Common myeloid progenitor, CD34-positive (primary cell): ENCODE data around the gene BTBD2.

Experiments used
- CTCF ChIA-PET: fragments of 350-600 bp; sonication (Branson Sonifier 250); formaldehyde crosslinking; loops from one replicate; lab custom pipeline; 2021; ENCODE audit warnings: antibody characterized with exemption; lab: Charles Lee
- POLR2A ChIA-PET: fragments of 350-600 bp; sonication (Branson Sonifier 250); formaldehyde crosslinking; loops from one replicate; lab custom pipeline; 2021; ENCODE audit warnings: antibody characterized with exemption; lab: Charles Lee
- DNase-seq, 3 donors: peaks; one replicate each; pipeline versions ENCODE4 v3.0.0 to v3.0.0-alpha.2; 2013
- H3K27ac ChIP-seq, 2 experiments: 1 replicate in 1 of 2; 2 replicates in 1 of 2; pipeline ENCODE4 v1.7.0; 2013; ENCODE audit warnings: inconsistent platforms in 2 of 2, low read length in 2 of 2, mild to moderate bottlenecking in 2 of 2, low read depth in 1 of 2, moderate library complexity in 1 of 2; ENCODE audit not compliant: severe bottlenecking in 2 of 2, insufficient read depth in 1 of 2, poor library complexity in 1 of 2
- H3K27me3 ChIP-seq, 5 experiments: replicated peaks in 2 of 5; 1 replicate in 3 of 5; 2 replicates in 2 of 5; pipeline versions ENCODE4 v1.6.1 to v1.7.0; 2013; ENCODE audit warnings: low read length in 4 of 5, mild to moderate bottlenecking in 2 of 5, moderate library complexity in 2 of 5, inconsistent platforms in 1 of 5; ENCODE audit not compliant: insufficient read depth in 5 of 5, control insufficient read depth in 4 of 5
- H3K36me3 ChIP-seq, 4 experiments: 1 replicate in 2 of 4; 2 replicates in 2 of 4; pipeline versions ENCODE4 v1.6.1 to v1.7.0; 2013; ENCODE audit warnings: low read length in 3 of 4, control low read depth in 1 of 4, mild to moderate bottlenecking in 1 of 4; ENCODE audit not compliant: control insufficient read depth in 4 of 4, insufficient read depth in 4 of 4
- H3K4me1 ChIP-seq, 4 experiments: 1 replicate in 3 of 4; 2 replicates in 1 of 4; pipeline versions ENCODE4 v1.6.1 to v1.7.1; 2013; ENCODE audit warnings: low read length in 3 of 4, mild to moderate bottlenecking in 3 of 4, control low read depth in 1 of 4, inconsistent platforms in 1 of 4, moderate library complexity in 1 of 4; ENCODE audit not compliant: control insufficient read depth in 4 of 4, insufficient read depth in 4 of 4; ENCODE audit errors: control extremely low read depth in 1 of 4
- H3K4me3 ChIP-seq, 7 experiments: 1 replicate in 4 of 7; 2 replicates in 3 of 7; pipeline versions ENCODE4 v1.5.1 to v1.7.0; 2013; ENCODE audit warnings: mild to moderate bottlenecking in 7 of 7, low read length in 6 of 7, moderate library complexity in 6 of 7, inconsistent platforms in 2 of 7, low read depth in 2 of 7, control low read depth in 1 of 7; ENCODE audit not compliant: insufficient read depth in 4 of 7, control insufficient read depth in 1 of 7; ENCODE audit errors: extremely low read depth in 1 of 7
- H3K9me3 ChIP-seq, 5 experiments: 1 replicate in 4 of 5; 2 replicates in 1 of 5; pipeline versions ENCODE4 v1.6.1 to v1.7.1; 2013; ENCODE audit warnings: low read length in 4 of 5, mild to moderate bottlenecking in 2 of 5, inconsistent platforms in 1 of 5, low read depth in 1 of 5, moderate library complexity in 1 of 5; ENCODE audit not compliant: control insufficient read depth in 4 of 5, insufficient read depth in 2 of 5; ENCODE audit errors: control extremely low read depth in 1 of 5
- WGBS: methylation state at CpG from one replicate; pipeline ENCODE4 v1.1.5; 2013; ENCODE audit not compliant: insufficient coverage; 5-methylcytosine and 5-hydroxymethylcytosine counted together

BTBD2 gene

GRCh38 chr19:1947651-1948209 is 67.8 kb downstream of the BTBD2 start:
- Histone ChIP-seq H3K4me1 (peaks cover 5 to 63% (median 40%) of the 10 kb centered on the region in 4 experiments), H3K27me3 (no peaks in the 10 kb centered on the region)
- CTCF ChIA-PET = interaction anchor here (1.0 to 1.6 kb wide), 5 partner anchors 10 to 43 kb away, joined by 3 to 4 read pairs (median 3); no protein-coding TSS in a partner anchor

GRCh38 chr19:1945899-1946298 is 69.6 kb downstream of the BTBD2 start:
- peaks cover 5 to 62% (median 43%) of the 10 kb centered on the region in 4 experiments for H3K4me1 ChIP-seq
- H3K4me3 ChIP-seq = no peak overlapping the region
- DNase-seq = peak in 2 of 3 donors; percentile 50 to 56
- H3K27me3 ChIP-seq = no peaks in the 10 kb centered on the region
- ChIA-PET POLR2A (interaction anchor here (0.7 kb wide), 1 partner anchor 12 kb away, joined by 3 read pairs; no protein-coding TSS in a partner anchor), CTCF (interaction anchor here (1.0 to 1.4 kb wide), 5 partner anchors 14 to 177 kb away, joined by 3 to 5 read pairs (median 4); no protein-coding TSS in a partner anchor)
- H3K9me3 ChIP-seq = no peaks in the 10 kb centered on the region
- no peak overlapping the region for H3K27ac ChIP-seq
- H3K36me3 ChIP-seq = peaks cover 0 to 25% (median 8%) of the 10 kb centered on the region in 4 experiments
- WGBS = 91% methylated on average over 8 of the region's 18 CpGs

More at GRCh38 chr19:1947651-1948209, 67.8 kb downstream of the BTBD2 start:
- no peaks in the 10 kb centered on the region for H3K9me3 ChIP-seq
- WGBS = 83% methylated on average over 34 of the region's 34 CpGs
- POLR2A ChIA-PET = interaction anchor here (0.8 to 0.9 kb wide), 2 partner anchors 16 to 53 kb away, joined by 3 read pairs; no protein-coding TSS in a partner anchor
- peaks cover 0 to 33% (median 16%) of the 10 kb centered on the region in 4 experiments for H3K36me3 ChIP-seq
- H3K4me3 ChIP-seq = no peak overlapping the region
- DNase-seq = no peak
- no peak overlapping the region for H3K27ac ChIP-seq

- WGBS = 95% methylated on average over 20 of the region's 30 CpGs
- H3K27me3 ChIP-seq = no peaks in the 10 kb centered on the region
- no peak overlapping the region for H3K27ac ChIP-seq
- no peaks in the 10 kb centered on the region for H3K9me3 ChIP-seq
- ChIA-PET POLR2A (no interaction called here), CTCF (interaction anchor here (1.1 to 1.4 kb wide), 4 partner anchors 14 to 46 kb away, joined by 4 to 5 read pairs (median 4); no protein-coding TSS in a partner anchor)
- no peak for DNase-seq
- H3K4me3 ChIP-seq = no peak overlapping the region
- H3K4me1 ChIP-seq = peaks cover 5 to 63% (median 47%) of the 10 kb centered on the region in 4 experiments
- peaks cover 0 to 21% (median 4%) of the 10 kb centered on the region in 4 experiments for H3K36me3 ChIP-seq
Observed at GRCh38 chr19:1944916-1945561, 70.5 kb downstream of the BTBD2 start.

- CTCF ChIA-PET = interaction anchor here (1.3 to 1.4 kb wide), 2 partner anchors 15 to 17 kb away, joined by 4 to 5 read pairs; no protein-coding TSS in a partner anchor
- Histone ChIP-seq H3K9me3 (no peaks in the 10 kb centered on the region), H3K27ac (peak overlapping the region in 1 of 2 experiments; percentile 91), H3K4me1 (peaks cover 5 to 67% (median 53%) of the 10 kb centered on the region in 4 experiments), H3K27me3 (no peaks in the 10 kb centered on the region), H3K36me3 (peaks cover 0 to 15% (median 1%) of the 10 kb centered on the region in 4 experiments), H3K4me3 (peak overlapping the region in 4 of 7 experiments; percentile 26 to 95 (median 80))
- DNase-seq = peak in 2 of 3 donors; percentile 38 to 42
- POLR2A ChIA-PET = interaction anchor here (0.6 kb wide), 1 partner anchor 78 kb away, joined by 3 read pairs; no protein-coding TSS in a partner anchor
- 85% methylated on average over 30 of the region's 42 CpGs for WGBS
Observed at GRCh38 chr19:1944088-1944915, 71.2 kb downstream of the BTBD2 start.

GRCh38 chr19:1943661-1944087 is 71.8 kb downstream of the BTBD2 start:
- Histone ChIP-seq H3K4me1 (peaks cover 5 to 60% (median 48%) of the 10 kb centered on the region in 4 experiments), H3K4me3 (peak overlapping the region in 5 of 7 experiments; percentile 73 to 95 (median 82))

GRCh38 chr19:1942934-1943555 is 72.5 kb downstream of the BTBD2 start:
- under 1% methylated on average over 17 of the region's 21 CpGs for WGBS
- peak in 2 of 3 donors; percentile 20 to 28 for DNase-seq
- peak overlapping the region; percentile 50 to 91 for H3K27ac ChIP-seq
- no peaks in the 10 kb centered on the region for H3K9me3 ChIP-seq
- H3K4me3 ChIP-seq = peak overlapping the region; percentile 73 to 95 (median 82)
- ChIA-PET CTCF (interaction anchor here (0.8 to 1.6 kb wide), 2 partner anchors 11 to 27 kb away, joined by 3 to 7 read pairs; no protein-coding TSS in a partner anchor), POLR2A (interaction anchor here (0.6 to 1.6 kb wide), 3 partner anchors 12 to 619 kb away, joined by 3 to 5 read pairs (median 3); no protein-coding TSS in a partner anchor)
- H3K4me1 ChIP-seq = peaks cover 5 to 56% (median 45%) of the 10 kb centered on the region in 4 experiments
- H3K27me3 ChIP-seq = no peaks in the 10 kb centered on the region
- H3K36me3 ChIP-seq = peaks cover 0 to 8% (median under 1%) of the 10 kb centered on the region in 4 experiments

More at GRCh38 chr19:1943661-1944087, 71.8 kb downstream of the BTBD2 start:
- peak in 1 of 3 donors; percentile 6 for DNase-seq
- peaks cover 0 to 9% (median under 1%) of the 10 kb centered on the region in 4 experiments for H3K36me3 ChIP-seq
- CTCF ChIA-PET = interaction anchor here (1.6 kb wide), 1 partner anchor 10 kb away, joined by 7 read pairs; no protein-coding TSS in a partner anchor
- H3K27me3 ChIP-seq = no peaks in the 10 kb centered on the region
- POLR2A ChIA-PET = interaction anchor here (0.6 to 0.7 kb wide), 2 partner anchors 13 to 78 kb away, joined by 3 to 5 read pairs; no protein-coding TSS in a partner anchor
- no peaks in the 10 kb centered on the region for H3K9me3 ChIP-seq
- 83% methylated on average over 17 of the region's 22 CpGs for WGBS
- peak overlapping the region in 1 of 2 experiments; percentile 91 for H3K27ac ChIP-seq
